Amniotic stem cell (primary cell): ENCODE measurements around the gene SLC25A27.

Source experiments
- DNase-seq: peaks from one replicate; lab custom pipeline; 2025; lab: John Stamatoyannopoulos, UW

SLC25A27 gene

DNA sequence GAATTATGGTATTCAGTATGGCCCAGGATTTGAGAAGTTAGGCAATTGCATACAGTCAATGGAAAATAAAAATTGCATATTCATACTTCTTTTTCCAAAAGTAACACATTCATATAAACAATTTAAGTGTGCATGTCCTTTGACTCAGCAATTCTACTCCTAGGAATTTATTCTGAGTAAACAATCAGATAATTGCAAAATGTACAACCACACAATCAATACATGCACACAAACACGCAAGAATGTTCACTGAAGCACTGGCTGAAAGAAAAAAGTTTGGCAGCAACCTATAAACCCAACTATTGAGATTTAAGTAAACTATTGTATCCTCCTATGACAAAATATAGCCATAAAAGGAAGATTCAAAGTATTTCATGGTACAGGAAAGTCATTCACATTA lies 1.8 kb upstream of the SLC25A27 start:
- DNase-seq = no peak

DNA sequence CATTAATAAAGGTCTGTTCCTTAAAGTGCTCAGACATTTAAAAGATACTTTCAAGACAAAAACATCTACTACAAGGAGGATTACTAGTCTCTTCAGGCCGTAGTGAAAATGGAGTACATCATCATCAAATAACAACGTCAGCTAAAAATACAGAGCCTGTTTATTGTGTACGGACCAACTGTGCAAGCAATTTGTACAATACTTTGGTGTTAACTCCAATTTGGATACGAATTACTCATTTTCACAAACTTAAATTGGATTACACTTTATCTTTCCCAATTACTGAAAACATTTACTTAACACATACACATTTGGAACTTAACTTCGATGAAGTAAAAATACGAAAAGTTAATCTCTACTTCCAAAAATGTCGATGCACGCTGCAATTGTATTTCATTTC lies 959 bp upstream of the SLC25A27 start:
- no peak for DNase-seq

DNA sequence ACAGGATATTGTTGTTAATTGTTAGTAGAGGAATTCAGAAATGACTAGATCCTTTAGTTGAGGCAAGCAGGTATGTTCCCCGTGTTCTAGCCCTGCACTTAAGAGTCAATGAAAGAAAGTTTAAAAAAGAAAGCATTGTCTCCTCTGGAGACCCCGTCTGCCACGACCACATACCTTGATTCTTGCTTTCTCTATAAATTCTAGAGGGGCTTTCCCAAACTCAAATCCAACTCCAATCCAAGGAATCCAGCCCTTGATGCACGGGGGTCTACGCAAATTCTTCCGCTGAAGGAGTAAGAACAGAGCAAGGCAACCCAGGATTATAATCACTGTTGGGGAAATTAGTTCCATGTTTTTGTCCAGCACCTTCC lies 558 bp upstream of the SLC25A27 start:
- DNase-seq = no peak

- no peak for DNase-seq
Measured at GRCh38 chr6:46653439-46654195, 842 bp downstream of the SLC25A27 start.

DNA sequence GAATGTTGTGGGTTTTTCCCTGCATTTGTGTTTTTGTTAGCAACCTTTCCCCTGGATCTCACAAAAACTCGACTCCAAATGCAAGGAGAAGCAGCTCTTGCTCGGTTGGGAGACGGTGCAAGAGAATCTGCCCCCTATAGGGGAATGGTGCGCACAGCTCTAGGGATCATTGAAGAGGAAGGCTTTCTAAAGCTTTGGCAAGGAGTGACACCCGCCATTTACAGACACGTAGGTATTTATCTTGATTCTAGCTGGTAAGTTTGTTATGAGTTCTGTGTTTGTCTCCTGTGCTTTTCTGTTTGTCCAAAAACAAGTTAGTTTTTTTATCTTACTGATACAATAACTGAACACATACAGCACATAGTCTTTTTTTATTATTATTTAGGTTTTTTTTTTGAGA lies 3.0 kb downstream of the SLC25A27 start:
- DNase-seq = no peak

DNA sequence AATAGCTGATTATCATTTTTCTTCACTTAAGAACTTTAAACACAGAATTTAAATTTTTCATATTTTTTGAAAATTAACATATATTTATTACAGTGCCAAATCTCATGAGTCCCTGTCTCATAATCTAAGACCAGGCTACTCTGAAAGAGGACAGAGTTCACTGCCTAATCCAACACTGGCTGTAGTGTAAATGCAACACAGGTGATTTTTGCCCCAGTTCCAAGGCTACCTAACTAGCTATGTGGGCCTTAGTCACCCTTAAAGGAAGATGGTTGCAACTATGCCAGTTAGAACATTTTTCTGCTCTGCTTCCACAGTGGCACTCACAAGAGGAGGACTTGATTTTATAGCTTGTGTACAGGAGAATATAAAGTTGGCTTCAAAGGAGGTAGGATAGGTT lies 4.9 kb downstream of the SLC25A27 start:
- no peak for DNase-seq

DNA sequence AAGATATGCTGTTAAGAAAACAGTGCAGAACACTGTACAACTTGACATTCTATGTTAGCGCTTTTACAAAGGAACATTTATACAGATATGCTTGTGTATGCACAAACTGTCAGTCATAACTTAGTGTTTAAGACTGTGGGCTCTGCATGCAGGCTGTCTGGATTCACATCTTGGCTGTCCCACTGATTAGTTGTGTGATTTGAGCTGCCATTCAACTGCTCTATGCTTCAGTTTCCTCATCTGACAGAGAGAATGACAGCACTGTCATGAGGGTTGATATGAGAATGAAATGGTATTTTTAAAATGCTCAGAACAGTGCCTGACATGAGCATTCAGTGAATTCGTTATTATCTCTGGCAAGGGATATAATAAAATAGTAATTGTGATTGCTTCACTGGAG lies 8.7 kb downstream of the SLC25A27 start:
- no peak for DNase-seq

DNA sequence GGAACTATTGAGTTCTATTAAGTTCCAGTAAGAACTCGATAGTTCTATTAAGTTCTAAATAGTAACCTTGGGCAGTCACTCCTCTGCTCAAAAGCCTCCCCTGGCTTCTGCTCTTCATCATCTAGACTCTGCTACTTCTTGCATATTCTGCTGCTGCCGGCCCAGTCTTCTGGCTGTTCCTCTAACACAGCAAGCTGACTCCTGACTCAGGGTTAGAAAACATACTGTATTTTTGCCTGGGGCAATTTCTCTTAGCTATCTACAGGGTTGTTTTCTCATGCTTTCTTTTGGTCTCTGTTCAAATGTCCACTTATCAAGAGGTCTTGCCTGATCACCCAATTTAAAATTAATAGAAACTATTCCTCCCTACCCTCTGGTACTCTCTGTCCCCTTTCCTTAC lies 14.6 kb downstream of the SLC25A27 start:
- no peak for DNase-seq

GRCh38 chr6:46674410-46674809 lies 21.6 kb downstream of the SLC25A27 start:
- no peak for DNase-seq

DNA sequence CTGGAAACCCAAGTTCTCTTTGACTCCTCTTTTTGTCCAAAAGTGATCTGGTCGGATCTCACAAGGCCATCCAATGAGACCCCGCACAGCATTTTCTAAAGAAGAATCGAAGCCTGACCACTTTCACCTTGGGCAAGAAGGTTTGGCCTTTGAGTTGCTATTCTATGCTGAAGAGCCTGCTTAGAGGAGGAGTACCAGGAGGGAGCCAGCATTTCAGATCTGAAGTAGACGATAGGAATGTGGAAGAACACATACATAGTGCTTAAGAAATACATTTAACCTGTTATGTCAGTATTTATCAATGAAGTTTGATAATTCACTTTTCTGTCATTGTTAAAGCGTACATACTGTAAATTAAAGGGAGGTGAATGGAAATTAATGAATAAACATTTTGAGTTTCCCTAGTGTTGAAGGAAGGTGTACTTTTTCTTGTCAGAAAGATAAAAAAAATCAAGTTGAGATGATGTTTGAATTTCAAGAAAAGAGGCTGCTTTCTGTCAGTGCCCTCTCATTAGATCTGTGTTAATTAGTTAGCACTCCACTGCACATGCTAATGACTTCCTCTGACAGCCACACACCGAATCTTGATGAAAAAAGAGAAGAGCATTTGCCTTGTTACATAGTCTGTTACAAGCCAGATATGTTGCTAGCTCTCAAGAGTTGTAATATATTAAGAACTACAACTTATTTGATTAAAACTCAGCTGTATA lies 24.0 kb downstream of the SLC25A27 start:
- DNase-seq = no peak

DNA sequence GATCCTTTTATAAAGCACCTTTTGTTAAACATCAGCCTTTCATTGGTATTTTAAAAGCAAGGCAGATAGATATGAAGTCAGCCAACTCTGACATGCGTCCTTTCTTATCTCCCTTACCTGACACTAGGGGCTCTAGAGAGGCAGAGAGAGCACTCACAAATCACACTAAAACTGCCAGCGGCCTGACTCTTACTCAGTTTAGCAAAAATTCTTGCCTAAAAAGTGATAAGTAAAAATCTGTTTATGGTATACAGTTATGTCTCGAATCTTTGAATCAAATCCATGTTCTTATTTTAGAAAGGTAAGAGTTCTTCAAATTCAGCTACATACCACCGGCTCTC lies 24.5 kb downstream of the SLC25A27 start:
- no peak for DNase-seq

DNA sequence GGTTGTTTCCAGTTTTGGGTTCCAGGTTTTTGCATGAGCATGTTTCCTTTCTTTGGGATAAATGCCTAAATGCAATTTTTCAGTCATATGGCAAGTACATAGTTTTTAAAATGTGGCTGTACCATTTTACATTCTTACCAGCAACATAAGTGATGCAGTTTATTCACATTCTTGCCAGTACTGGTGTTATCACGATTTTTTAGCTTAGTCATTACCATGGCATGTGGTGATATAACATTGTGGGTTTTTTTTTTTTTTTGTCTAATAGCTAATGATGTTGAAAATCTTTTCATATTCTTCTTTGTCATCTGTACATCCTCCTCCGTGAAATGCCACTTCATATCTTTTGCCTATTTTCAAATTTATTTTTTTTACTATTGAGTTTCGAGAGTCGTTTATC lies 32.0 kb downstream of the SLC25A27 start:
- no peak for DNase-seq

DNA sequence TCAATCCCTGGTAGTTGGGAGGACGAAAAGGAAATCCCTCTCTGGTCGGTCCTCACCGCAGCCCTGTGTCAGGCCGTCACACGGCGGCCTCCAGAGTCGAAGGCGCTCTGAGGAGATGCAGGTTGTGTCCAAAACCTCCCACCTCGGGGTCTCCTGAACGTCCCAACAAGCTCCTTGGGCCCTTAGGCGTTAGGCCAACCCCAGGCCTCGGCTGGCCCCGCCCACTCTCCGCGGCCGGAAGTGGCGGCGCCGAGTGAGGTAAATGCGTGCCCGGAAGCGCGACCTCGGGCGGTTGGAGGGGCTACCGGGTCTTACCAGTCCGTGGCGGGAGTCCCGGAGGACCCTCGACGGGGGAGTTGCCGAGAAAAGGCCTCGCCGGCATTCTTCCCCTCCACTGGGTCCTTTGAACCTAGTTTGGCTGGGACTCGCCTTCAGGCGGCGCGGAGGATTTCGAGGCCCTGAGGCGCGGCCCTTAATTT lies 34.9 kb downstream of the SLC25A27 start, which contains the start of gene TDRD6:
Gene TDRD6, plus strand, starts transcription at position 267 of the 479 bp plus-strand sequence. CDS start 244 bp downstream, outside the sequence.
- no peak for DNase-seq

- no peak for DNase-seq
Measured at GRCh38 chr6:46688117-46688965, 35.6 kb downstream of the SLC25A27 start.

DNA sequence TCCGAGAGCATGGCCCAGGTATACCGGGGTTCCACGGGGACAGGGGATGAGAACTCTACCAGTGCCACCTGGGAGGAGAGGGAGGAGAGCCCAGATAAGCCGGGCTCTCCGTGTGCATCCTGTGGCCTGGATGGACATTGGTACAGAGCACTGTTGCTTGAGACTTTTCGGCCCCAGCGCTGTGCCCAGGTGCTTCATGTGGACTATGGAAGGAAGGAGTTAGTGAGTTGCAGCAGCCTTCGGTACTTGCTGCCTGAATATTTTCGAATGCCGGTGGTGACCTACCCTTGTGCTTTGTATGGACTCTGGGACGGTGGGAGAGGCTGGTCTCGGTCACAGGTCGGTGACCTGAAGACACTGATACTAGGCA lies 36.2 kb downstream of the SLC25A27 start:
- DNase-seq = no peak

- no peak for DNase-seq
Measured at GRCh38 chr6:46689657-46690056, 36.9 kb downstream of the SLC25A27 start.

DNA sequence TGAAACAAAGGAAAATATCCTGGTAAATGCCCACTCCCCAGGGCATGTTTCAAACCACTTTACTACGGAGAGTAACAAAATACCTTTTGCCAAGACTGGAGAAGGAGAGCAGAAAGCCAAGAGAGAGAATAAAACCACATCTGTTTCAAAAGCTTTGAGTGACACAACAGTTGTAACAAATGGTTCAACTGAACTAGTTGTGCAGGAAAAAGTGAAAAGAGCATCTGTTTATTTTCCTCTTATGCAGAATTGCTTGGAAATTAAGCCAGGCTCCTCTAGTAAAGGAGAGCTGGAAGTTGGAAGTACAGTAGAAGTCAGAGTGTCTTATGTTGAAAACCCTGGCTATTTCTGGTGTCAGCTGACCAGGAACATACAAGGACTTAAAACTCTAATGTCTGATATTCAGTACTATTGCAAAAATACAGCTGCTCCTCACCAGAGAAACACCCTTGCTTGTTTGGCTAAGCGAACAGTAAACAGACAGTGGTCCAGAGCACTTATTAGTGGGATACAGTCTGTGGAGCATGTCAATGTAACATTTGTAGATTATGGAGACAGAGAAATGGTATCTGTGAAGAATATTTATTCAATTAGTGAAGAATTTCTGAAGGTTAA lies 37.5 kb downstream of the SLC25A27 start:
- no peak for DNase-seq

DNA sequence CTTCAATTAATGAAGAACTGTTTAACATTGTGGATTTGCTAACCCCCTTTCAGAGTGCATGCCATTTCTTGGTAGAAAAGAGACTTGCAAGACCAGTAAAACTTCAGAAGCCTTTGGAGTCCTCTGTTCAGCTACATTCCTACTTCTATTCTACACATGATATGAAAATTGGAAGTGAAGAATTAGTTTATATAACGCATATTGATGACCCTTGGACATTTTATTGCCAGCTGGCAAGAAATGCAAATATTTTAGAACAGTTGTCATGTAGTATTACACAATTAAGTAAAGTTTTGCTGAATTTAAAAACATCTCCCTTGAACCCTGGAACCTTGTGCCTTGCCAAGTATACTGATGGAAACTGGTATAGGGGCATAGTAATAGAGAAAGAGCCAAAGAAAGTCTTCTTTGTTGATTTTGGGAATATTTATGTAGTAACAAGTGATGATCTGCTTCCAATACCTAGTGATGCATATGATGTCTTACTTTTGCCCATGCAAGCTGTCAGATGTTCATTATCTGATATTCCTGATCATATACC lies 38.2 kb downstream of the SLC25A27 start:
- DNase-seq = no peak

- no peak for DNase-seq
Measured at GRCh38 chr6:46699970-46700369, 47.2 kb downstream of the SLC25A27 start.

DNA sequence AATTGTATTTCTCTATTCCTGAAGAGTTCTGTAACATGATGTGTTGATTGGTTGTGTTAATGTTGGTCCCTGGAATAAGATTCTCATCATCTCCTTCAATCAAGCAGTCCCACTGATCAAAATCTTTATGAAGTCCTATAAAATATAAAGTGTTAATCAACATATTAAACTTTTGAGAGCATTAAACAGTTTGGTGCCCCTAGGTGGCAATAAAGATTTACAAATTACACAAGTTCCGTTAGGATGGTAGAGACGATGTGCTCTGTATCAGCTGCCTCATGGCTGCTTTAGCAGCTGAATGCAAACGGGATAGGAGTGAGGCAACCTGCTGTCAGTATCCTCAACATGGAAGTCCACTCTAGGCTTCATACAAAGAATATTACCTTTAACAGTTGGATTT lies 51.8 kb downstream of the SLC25A27 start:
- no peak for DNase-seq

GRCh38 chr6:46706464-46706863 lies 53.7 kb downstream of the SLC25A27 start:
- DNase-seq = no peak

DNA sequence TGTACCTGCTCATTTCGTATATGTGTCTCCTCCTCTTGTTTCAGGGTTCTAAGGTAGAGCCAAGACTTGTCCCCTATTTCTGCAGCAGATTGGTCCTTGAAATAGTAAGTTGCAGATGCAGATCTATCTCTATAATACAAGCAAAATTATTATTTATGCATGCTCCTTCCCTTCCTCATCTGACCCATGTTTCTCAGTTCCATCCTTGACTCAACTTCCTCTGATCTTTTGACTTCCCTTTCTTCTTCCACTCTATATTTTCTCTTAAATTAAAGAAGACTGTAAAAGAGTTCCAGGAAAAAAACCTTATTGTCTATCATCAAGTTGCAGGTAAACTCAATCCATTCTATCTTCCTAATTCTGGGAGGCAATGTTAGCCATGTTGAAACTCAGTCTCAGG lies 58.7 kb downstream of the SLC25A27 start:
- no peak for DNase-seq
